ENCODE measurements around the gene SSBP3. TPM values are rescaled to one million over a fixed set of nuclear protein-coding genes. Genes with fewer than 3 reads are reported as not detected.

SSBP3 gene
- polyA plus RNA-seq, 1 donor (not counting 4 experiments of a cell fraction or from before 2014, with no cell fraction given): 16.9 TPM

- H3K36me3 ChIP-seq (ENCODE audit: control insufficient read depth in 2 of 2, extremely low read depth in 1 of 2, insufficient read depth in 2 of 2, low read length in 2 of 2): peaks cover 1 to 2% of the 10 kb centered on the region in 2 experiments
- TF ChIP-seq EZH2 (IDR thresholded peaks at IDR 0.05; ENCODE audit: low read length) (no peak), CTCF (optimal IDR thresholded peaks at IDR 0.05 in 1 of 3, IDR thresholded peaks at IDR 0.05 in 1 of 3, conservative IDR thresholded peaks at IDR 0.05 in 1 of 3; ENCODE audit: extremely low read depth in 1 of 3, insufficient read depth in 2 of 3, low read length in 3 of 3) (no peak)
- DNase-seq (ENCODE audit: low read depth, low spot score) (no peak), FAIRE-seq (no peak)
- H3K9me3 ChIP-seq (ENCODE audit: control insufficient read depth, low read depth, low read length): no peaks in the 10 kb centered on the region
- no peak overlapping the region for H3K9ac ChIP-seq (ENCODE audit: control insufficient read depth, extremely low read depth, insufficient read depth, low read length)
- H3K4me3 ChIP-seq (ENCODE audit: control insufficient read depth in 2 of 3, extremely low read depth in 1 of 3, insufficient read depth in 2 of 3, low read depth in 1 of 3, low read length in 3 of 3): no peak overlapping the region
- H2AFZ ChIP-seq (ENCODE audit: control insufficient read depth, low read length): no peak overlapping the region
- H3K4me1 ChIP-seq (ENCODE audit: control insufficient read depth, extremely low read depth, insufficient read depth, low read length): peaks cover 9% of the 10 kb centered on the region
- H3K79me2 ChIP-seq (ENCODE audit: control insufficient read depth, insufficient read depth, low read length): peaks cover 3% of the 10 kb centered on the region
- H3K9me1 ChIP-seq (ENCODE audit: control insufficient read depth, extremely low read depth, insufficient read depth, low read length): no peaks in the 10 kb centered on the region
- no peaks in the 10 kb centered on the region for H4K20me1 ChIP-seq (ENCODE audit: control insufficient read depth, extremely low read depth, insufficient read depth, low read length)
- no peak overlapping the region for H3K4me2 ChIP-seq (ENCODE audit: control insufficient read depth, extremely low read depth, insufficient read depth, low read depth, low read length)
- no peaks in the 10 kb centered on the region for H3K27me3 ChIP-seq (ENCODE audit: control insufficient read depth, extremely low read depth, insufficient read depth, low read length)
- dilution Hi-C loops (cut with MboI; ENCODE audit: extremely low pct_ligation_motif_present, low sequenced_read_pairs): no loop called here
- no peak overlapping the region for H3K27ac ChIP-seq (ENCODE audit: control insufficient read depth, insufficient read depth, low read length)
Observed at GRCh38 chr1:54318246-54318814, 87.9 kb downstream of the SSBP3 start.

GRCh38 chr1:54317084-54317483, 89.1 kb downstream of the SSBP3 start:
- TF ChIP-seq CTCF (optimal IDR thresholded peaks at IDR 0.05 in 1 of 3, IDR thresholded peaks at IDR 0.05 in 1 of 3, conservative IDR thresholded peaks at IDR 0.05 in 1 of 3; ENCODE audit: extremely low read depth in 1 of 3, insufficient read depth in 2 of 3, low read length in 3 of 3) (no peak), EZH2 (IDR thresholded peaks at IDR 0.05; ENCODE audit: low read length) (no peak)
- Histone ChIP-seq H3K4me1 (ENCODE audit: control insufficient read depth, extremely low read depth, insufficient read depth, low read length) (peaks cover 7% of the 10 kb centered on the region), H3K9me3 (ENCODE audit: control insufficient read depth, low read depth, low read length) (no peaks in the 10 kb centered on the region), H3K9ac (ENCODE audit: control insufficient read depth, extremely low read depth, insufficient read depth, low read length) (no peak overlapping the region), H4K20me1 (ENCODE audit: control insufficient read depth, extremely low read depth, insufficient read depth, low read length) (no peaks in the 10 kb centered on the region), H3K27ac (ENCODE audit: control insufficient read depth, insufficient read depth, low read length) (no peak overlapping the region), H3K79me2 (ENCODE audit: control insufficient read depth, insufficient read depth, low read length) (peaks cover under 1% of the 10 kb centered on the region), H3K27me3 (ENCODE audit: control insufficient read depth, extremely low read depth, insufficient read depth, low read length) (no peaks in the 10 kb centered on the region), H2AFZ (ENCODE audit: control insufficient read depth, low read length) (no peak overlapping the region), H3K36me3 (ENCODE audit: control insufficient read depth in 2 of 2, extremely low read depth in 1 of 2, insufficient read depth in 2 of 2, low read length in 2 of 2) (peaks cover 2 to 3% of the 10 kb centered on the region in 2 experiments), H3K4me2 (ENCODE audit: control insufficient read depth, extremely low read depth, insufficient read depth, low read depth, low read length) (no peak overlapping the region), H3K9me1 (ENCODE audit: control insufficient read depth, extremely low read depth, insufficient read depth, low read length) (no peaks in the 10 kb centered on the region), H3K4me3 (ENCODE audit: control insufficient read depth in 2 of 3, extremely low read depth in 1 of 3, insufficient read depth in 2 of 3, low read depth in 1 of 3, low read length in 3 of 3) (no peak overlapping the region)
- FAIRE-seq (peak; percentile 20), DNase-seq (ENCODE audit: low read depth, low spot score) (no peak)
- dilution Hi-C loops (cut with MboI; ENCODE audit: extremely low pct_ligation_motif_present, low sequenced_read_pairs): no loop called here
